ENCODE data around the gene ZNF462.
"Not testable (repeated sequence)": the region's sequence is repeated elsewhere in the genome, so short reads cannot be mapped to it uniquely, and the experiment has no call there.

ZNF462 gene

DNA sequence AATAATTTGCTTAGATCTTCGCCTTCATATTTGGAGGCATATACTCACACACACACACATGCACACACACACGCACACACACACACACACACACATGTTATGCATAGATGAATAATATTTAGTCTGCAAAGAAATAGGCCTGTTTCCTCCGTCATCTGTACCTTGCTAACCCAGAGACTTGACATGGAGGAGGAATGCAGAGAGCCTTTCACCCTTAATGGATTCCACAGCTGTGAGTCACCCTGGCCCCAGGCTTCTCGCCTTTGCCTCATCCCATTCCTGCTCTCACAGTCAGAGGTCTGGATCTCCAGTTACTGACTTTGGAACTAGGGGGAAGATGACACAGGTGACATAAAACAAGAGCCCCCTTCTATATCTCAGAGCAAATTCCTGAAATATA is 29.7 kb downstream of the ZNF462 start:
- DNase-seq = no peak

- no peak for DNase-seq
Measured at GRCh38 chr9:106893088-106893487, 30.1 kb downstream of the ZNF462 start.

DNA sequence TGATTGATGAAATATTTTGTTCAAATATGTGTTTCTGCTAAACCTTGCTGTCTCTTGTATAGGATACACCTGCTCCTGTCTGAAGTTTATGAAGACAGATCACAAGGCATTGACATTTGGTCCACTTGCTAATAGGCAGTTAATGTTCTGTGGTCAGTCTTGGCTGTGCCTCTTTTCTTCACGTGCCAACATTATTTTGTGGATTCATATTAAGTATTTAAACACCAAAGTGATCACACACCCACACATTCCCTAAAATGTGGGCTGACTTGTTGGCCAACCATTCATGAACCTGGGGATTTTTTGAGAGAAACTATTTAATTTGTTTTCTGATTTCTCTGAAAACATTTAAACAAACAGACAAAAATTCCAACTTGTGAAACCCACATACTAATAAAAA is 33.7 kb downstream of the ZNF462 start:
- no peak for DNase-seq

DNA sequence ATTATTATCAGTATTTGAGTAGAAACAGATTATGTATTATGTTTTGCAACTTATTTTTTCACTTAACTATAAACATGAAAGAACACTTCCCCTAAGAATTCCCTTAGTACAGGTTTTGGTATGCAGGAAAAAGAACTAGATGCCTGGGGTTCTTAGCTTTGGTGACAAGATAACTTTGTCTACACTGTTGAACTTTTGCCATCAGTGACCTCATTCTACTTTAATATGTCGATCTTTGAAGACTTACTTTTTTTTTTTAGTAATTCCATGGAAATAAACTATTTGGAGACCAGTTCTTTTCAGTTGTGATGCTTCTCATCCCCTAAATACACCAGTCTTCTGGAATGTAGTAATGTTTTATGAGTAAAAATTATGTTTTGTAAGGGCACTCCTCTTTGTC is 34.3 kb downstream of the ZNF462 start:
- DNase-seq = no peak

GRCh38 chr9:106897751-106898150 is 34.8 kb downstream of the ZNF462 start:
- DNase-seq = no peak

DNA sequence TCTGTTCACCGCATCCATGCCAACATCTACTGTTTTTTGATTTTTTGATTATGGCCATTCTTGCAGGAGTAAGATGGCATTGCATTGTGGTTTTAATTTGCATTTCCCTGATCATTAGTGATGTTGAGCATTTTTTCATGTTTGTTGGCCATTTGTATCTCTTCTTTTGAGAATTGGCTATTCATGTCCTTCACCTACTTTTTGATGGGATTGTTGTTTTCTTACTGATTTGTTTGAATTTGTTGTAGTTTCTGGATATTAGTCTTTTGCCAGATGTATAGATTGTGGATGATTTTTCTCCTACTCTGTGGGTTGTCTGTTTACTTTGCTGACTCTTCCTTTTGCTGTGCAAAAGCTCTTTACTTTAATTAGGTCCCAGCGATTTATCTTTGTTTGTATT is 37.6 kb downstream of the ZNF462 start:
- not testable (repeated sequence) for DNase-seq

DNA sequence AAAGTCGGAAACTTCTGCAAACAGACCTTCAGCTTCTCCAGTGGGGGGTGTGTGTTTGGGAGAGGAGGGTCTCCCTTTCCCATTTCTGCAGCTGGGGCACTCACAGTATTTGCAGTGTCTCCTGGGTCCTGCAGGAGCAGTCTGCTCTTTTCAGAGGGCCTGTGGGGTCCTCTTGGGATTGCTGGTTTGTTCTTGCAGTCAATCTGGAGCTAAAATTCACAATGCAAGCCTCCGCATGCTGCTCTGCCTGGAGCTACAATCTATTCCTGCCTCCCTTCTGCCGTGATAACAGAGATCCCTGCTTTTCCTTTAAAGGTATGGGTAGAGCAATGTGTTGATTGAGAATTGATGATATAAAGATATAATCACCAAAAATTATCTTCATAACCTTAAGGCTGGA is 43.2 kb downstream of the ZNF462 start:
- no peak for DNase-seq

- DNase-seq = no peak
Measured at GRCh38 chr9:106911951-106912350, 49.0 kb downstream of the ZNF462 start.

GRCh38 chr9:106913276-106913675 is 50.3 kb downstream of the ZNF462 start:
- no peak for DNase-seq

DNA sequence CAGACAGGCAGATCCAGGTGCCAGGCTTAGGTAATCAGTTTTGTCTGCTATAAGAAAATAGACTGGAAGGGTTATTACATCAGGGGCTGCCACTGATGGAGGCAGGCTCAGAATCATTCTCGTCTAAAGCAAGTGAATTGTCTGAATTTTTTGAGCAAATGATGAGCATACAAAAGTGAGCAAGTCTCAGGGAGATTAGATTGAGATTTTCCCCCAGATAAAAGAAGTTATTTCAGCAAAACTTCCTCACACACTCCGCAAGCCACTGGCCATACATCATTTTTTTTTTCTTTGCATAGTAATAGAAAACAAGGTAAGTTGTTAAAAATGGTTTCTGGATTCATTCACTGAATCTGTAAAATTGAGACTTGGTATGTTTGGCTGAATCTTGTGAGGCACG is 52.9 kb downstream of the ZNF462 start:
- DNase-seq = no peak

DNA sequence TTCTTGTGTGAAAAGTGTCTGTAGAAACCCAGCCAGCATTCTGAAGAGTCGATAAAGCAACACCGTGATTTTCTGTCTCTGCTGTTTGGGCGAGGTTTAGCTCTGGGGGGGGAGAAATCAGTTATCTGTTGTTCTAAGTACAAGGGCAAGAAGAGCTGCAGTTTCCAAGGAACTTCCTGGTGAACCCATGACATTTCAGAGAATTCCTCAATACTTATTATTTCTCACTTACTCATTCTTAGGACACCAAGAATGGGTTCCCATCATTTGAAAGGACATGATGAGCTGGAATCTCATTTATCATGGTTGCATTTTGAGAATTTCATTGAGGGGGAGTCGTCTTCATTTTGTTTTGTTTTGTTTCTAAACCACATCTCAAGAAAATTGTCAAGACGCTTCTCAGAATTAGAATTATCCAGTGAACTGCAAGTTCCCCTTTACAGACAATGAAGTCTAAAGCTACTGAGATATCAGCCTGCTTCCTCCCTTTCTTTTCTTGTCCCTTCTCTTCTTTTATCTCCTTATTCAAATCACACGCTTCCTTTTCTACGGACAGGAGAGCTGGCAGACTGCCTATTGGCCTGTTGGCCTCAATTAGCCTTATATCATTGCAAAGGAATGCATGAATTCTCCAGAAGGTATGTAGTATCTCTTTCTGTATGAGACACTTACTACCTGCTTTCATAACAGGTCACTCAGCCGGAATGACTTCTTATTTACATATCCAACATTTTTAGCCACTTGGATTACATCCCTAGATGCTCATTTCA is 53.7 kb downstream of the ZNF462 start:
- DNase-seq = no peak

- no peak for DNase-seq
Measured at GRCh38 chr9:106918825-106919509, 56.0 kb downstream of the ZNF462 start.

DNA sequence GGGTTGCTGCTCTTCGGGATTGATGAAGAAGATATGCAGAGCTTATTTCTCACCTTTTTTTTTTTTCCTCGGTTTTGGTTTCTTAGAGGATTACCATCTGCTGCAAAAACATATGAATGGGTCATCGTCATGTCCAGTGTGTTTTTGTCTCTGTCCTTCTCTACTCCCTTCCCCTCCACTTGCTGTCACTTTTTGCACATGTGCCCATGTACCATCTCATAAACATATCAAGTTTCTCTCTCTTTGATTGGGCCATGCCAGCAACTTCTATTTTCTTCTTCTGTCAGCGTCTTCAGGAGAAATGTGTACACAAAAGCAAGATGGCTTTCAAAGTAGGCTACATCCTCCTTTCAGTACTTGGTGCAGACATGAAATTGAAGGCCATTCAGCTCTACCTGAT is 57.1 kb downstream of the ZNF462 start:
- DNase-seq = no peak

GRCh38 chr9:106920701-106921283 is 57.8 kb downstream of the ZNF462 start:
- DNase-seq = no peak

DNA sequence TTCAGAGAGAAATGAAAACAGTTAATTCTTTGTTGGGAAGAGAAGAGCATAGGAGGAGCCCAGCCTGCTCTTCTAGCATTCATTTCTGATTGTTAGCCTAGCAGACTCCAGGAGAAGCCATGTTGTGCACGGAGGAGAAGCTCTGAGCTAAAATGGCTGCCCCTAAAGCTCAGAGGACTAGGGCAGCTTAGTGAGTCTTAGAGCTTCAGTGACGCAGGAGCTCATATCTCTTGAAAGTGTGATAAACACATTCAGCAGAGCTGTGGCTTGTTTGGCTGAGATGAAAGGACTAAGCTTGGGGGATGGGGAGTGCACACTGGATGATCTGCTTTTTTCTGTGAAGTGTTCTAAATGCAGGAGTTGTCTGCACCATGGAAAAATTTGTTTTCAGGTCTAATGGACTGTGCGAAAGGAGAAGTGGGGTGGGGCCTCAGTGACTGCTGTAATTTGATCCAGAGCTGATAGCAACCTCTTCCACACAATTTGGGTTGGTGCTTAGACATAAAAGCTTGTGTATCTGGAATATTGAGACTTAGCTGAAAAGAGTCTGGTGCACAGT is 58.5 kb downstream of the ZNF462 start:
- DNase-seq = peak; percentile 50

DNA sequence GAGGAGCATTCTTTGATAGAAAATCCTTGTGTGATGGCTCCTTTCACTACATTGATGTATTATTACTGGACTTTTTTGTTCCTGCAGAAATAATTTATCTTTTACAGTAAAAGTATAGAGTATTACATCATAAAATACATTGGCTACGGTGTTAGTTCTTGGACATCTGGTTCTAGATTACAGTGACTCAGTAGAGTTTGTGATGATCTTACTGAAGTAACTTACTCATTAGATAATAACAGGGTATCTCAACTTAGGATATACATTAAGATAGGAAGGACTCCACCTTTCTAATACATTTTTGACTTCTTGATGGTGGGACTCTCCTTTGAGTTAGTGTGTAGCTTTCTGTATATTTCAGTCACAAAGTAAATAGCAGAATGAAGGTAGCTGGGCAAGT is 59.1 kb downstream of the ZNF462 start:
- no peak for DNase-seq

GRCh38 chr9:106925392-106925791 is 62.4 kb downstream of the ZNF462 start:
- DNase-seq = no peak

DNA sequence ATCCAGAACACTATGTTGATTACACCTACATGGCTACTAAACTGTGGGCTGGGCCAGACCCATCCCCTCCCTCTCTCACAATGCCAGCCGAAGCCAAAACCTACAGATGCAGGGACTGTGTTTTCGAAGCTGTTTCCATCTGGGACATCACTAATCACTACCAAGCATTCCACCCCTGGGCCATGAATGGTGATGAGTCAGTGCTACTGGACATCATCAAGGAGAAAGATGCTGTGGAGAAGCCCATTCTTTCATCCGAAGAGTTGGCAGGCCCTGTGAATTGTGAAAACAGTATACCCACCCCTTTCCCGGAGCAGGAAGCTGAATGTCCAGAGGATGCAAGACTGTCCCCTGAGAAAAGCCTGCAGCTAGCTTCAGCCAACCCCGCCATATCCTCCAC is 65.0 kb downstream of the ZNF462 start:
- DNase-seq = no peak

DNA sequence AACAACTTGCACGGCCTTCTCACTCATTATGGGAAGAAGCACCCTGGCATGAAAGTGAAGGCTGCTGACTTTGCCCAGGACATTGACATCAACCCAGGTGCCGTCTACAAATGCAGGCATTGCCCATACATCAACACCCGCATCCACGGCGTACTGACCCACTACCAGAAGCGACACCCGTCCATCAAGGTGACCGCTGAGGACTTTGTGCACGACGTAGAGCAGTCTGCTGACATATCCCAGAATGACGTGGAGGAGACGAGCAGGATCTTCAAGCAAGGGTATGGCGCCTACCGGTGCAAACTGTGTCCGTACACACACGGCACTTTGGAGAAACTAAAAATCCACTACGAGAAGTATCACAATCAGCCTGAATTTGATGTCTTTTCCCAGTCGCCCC is 65.4 kb downstream of the ZNF462 start:
- DNase-seq = no peak

- no peak for DNase-seq
Measured at GRCh38 chr9:106929471-106930177, 66.7 kb downstream of the ZNF462 start.

DNA sequence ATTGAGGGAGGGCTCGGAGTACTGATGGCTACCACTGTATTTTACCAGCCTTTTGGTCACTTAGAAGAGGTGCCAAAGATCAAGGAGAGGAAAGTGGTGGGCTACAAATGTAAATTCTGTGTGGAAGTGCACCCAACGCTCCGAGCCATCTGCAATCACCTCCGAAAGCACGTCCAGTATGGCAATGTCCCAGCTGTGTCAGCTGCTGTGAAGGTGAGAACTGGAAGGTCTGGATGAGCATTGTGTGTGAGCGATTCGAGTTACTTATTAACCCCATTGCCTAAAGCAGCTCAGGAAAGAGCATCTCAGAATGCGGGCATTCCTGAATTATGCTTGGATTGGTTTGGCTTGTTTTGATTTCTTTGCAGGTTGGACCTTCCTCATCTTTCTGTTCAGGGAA is 67.5 kb downstream of the ZNF462 start:
- no peak for DNase-seq

GRCh38 chr9:106931466-106931865 is 68.5 kb downstream of the ZNF462 start:
- no peak for DNase-seq

GRCh38 chr9:106932178-106932577 is 69.2 kb downstream of the ZNF462 start:
- no peak for DNase-seq
